Astrocyte (in vitro differentiated cells and primary cell): Measurements from ENCODE around the gene PSMG3. TPM values are rescaled to one million over a fixed set of nuclear protein-coding genes. Genes with fewer than 3 reads are reported as not detected.

ENCODE experiments used
- DNase-seq: peaks from one replicate; pipeline ENCODE4 v3.0.0-alpha.2; 2010; ENCODE audit warnings: low read depth
- FAIRE-seq: peaks from 2 replicates; lab custom pipeline; 2011; peaks lifted over from hg19 to GRCh38; lab: Jason Lieb, UNC
- H2AFZ ChIP-seq: 2 replicates; pipeline ENCODE4 v1.6.0; 2012; ENCODE audit warnings: low read depth, low read length, inconsistent platforms
- H3K27ac ChIP-seq: 2 replicates; pipeline ENCODE4 v1.5.1; 2011; ENCODE audit warnings: low read depth, low read length, inconsistent platforms
- H3K27me3 ChIP-seq: 2 replicates; pipeline ENCODE4 v1.6.0; 2011; ENCODE audit warnings: low read length, inconsistent platforms; ENCODE audit not compliant: insufficient read depth
- H3K36me3 ChIP-seq: 2 replicates; pipeline ENCODE4 v1.5.1; 2011; ENCODE audit warnings: low read length, inconsistent platforms; ENCODE audit not compliant: insufficient read depth
- H3K4me1 ChIP-seq: 2 replicates; pipeline ENCODE4 v1.5.1; 2011; ENCODE audit warnings: low read length, inconsistent platforms; ENCODE audit not compliant: insufficient read depth
- H3K4me2 ChIP-seq: 2 replicates; pipeline ENCODE4 v1.6.0; 2012; ENCODE audit warnings: low read length, inconsistent platforms
- H3K4me3 ChIP-seq: 2 replicates; pipeline ENCODE4 v1.5.1; 2011; ENCODE audit warnings: low read depth, mild to moderate bottlenecking, low read length, inconsistent platforms; ENCODE audit not compliant: insufficient read depth
- H3K79me2 ChIP-seq: 2 replicates; pipeline ENCODE4 v1.6.0; 2012; ENCODE audit warnings: mild to moderate bottlenecking, low read length, inconsistent platforms; ENCODE audit not compliant: insufficient read depth
- H3K9ac ChIP-seq: 2 replicates; pipeline ENCODE4 v1.6.0; 2012; ENCODE audit warnings: mild to moderate bottlenecking, low read length, inconsistent platforms
- H3K9me3 ChIP-seq: 2 replicates; pipeline ENCODE4 v1.5.1; 2012; ENCODE audit warnings: low read depth, mild to moderate bottlenecking, low read length, inconsistent platforms; ENCODE audit not compliant: insufficient read depth
- H4K20me1 ChIP-seq: 2 replicates; pipeline ENCODE4 v1.6.0; 2012; ENCODE audit warnings: low read length, inconsistent platforms; ENCODE audit not compliant: insufficient read depth
- H3K27ac Mint-ChIP-seq: one replicate; pipeline ENCODE4 v1.8.0; 2021; ENCODE audit warnings: mild to moderate bottlenecking, mixed read lengths; ENCODE audit not compliant: unreplicated experiment
- H3K27me3 Mint-ChIP-seq: one replicate; pipeline ENCODE4 v1.8.0; 2021; ENCODE audit warnings: low read depth, mixed read lengths; ENCODE audit not compliant: unreplicated experiment
- H3K36me3 Mint-ChIP-seq: one replicate; pipeline ENCODE4 v1.8.0; 2021; ENCODE audit warnings: low read depth, mixed read lengths; ENCODE audit not compliant: unreplicated experiment
- H3K4me1 Mint-ChIP-seq: one replicate; pipeline ENCODE4 v1.8.0; 2021; ENCODE audit warnings: low read depth, mixed read lengths; ENCODE audit not compliant: unreplicated experiment
- H3K4me3 Mint-ChIP-seq: one replicate; pipeline ENCODE4 v1.8.0; 2021; ENCODE audit warnings: mild to moderate bottlenecking, moderate library complexity, mixed read lengths; ENCODE audit not compliant: unreplicated experiment
- H3K9me3 Mint-ChIP-seq: one replicate; pipeline ENCODE4 v1.8.0; 2021; ENCODE audit warnings: mild to moderate bottlenecking, mixed read lengths; ENCODE audit not compliant: unreplicated experiment
- CTCF ChIP-seq: IDR thresholded peaks from 2 replicates; pipeline ENCODE4 v1.5.1; 2011; ENCODE audit warnings: low read depth, mild to moderate bottlenecking, inconsistent platforms, low read length, moderate library complexity; ENCODE audit not compliant: insufficient read depth
- EZH2 ChIP-seq: IDR thresholded peaks from 2 replicates; pipeline ENCODE4 v1.6.1; 2012; ENCODE audit warnings: mild to moderate bottlenecking, low read length, inconsistent platforms; ENCODE audit not compliant: insufficient read depth
- total RNA-seq: library from RNA; stranded (reverse); gene quantifications from 2 replicates; pipeline ENCODE4 v1.2.1, GENCODE V29; 2021

Gene PSMG3
- total RNA-seq, 1 donor from 2014 or later = 30.3 TPM

DNA sequence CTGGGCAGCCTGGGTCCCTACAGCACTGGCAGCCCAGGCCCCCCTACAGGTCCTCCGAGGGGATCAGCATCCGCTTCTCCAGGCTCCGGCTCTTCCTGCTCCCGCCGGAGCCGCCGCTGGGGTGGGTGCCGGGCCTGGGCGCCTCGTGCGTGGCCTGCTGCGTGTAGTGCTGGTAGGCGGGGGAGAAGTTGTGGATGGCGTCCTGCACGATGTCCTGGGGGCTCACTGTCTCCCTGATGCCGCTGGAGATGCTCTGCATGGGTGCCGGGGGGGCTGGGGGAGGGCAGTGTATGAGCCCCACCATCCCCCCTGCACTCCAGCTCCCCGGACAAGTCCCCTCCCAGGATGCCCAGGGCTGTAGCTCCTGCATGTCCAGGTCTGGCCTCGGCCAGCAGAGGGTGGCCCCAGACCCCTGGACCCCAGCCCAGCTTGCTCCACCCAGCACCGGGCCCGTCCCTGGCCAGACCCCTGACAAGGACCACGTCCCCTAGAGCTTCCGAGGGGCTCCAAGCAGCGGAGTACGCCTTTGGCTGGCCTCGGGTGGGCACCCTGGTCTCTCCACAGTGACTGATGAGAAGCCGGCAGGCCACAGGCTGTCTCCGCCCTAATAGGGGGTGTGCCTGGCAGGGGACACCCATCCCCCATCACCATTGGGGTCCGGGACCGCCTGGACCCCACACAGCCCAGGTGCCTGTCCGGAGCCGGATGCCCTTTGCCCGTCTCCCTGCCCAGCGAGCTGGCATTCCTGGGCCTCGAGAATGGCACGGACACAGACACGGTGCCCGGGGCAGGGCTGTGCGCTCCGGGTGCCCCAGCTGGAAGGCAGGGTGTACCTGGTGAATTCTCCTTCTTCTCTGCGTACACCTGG lies 22.7 kb downstream of the PSMG3 start:
- H3K36me3 ChIP-seq = peaks cover 2% of the 10 kb centered on the region
- Mint-ChIP-seq H3K27me3 (no peaks in the 10 kb centered on the region), H3K4me1 (no peaks in the 10 kb centered on the region), H3K36me3 (peaks cover 4% of the 10 kb centered on the region), H3K4me3 (no peak overlapping the region), H3K27ac (no peak overlapping the region), H3K9me3 (no peaks in the 10 kb centered on the region)
- H3K27ac ChIP-seq = no peak overlapping the region
- no peak overlapping the region for H3K9ac ChIP-seq
- no peaks in the 10 kb centered on the region for H3K9me3 ChIP-seq
- DNase-seq (no peak), FAIRE-seq (no peak)
- no peak for TF ChIP-seq CTCF
- TF ChIP-seq EZH2 = no peak
- no peaks in the 10 kb centered on the region for H3K4me1 ChIP-seq
- no peak overlapping the region for H2AFZ ChIP-seq
- no peaks in the 10 kb centered on the region for H3K79me2 ChIP-seq
- no peaks in the 10 kb centered on the region for H4K20me1 ChIP-seq
- H3K4me3 ChIP-seq = no peak overlapping the region
- no peaks in the 10 kb centered on the region for H3K27me3 ChIP-seq
- no peak overlapping the region for H3K4me2 ChIP-seq

DNA sequence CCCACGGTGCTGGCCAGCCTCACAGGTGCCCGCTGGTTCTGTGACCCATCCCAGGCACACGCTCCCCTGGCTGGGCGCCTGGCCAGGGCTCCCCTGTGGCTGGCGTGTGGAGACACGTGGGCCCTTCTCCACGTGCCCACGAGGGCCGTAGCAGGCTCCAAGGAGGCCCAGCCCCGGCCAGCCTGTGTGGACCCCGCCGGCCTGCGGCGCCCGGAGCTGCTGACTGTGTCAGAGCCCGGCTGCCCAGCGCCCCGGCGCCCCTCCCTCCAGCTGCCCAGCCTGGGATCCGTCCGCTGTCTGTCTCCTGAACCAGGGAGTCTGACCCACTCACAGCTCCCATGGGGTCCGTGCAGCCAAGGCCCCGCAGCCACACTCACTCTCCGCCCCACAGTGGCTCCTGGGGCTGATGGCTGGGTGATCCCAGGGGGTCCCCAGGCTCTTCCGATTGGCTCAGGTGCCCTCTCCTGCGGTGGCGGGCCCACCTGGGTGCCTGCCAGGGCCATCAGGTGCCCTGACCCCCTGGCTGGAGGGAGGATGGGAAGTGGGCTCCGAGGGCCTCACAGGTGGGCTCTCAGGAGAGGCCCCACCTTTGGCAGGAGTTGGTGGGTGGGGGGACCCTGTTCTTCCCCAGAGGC lies 23.4 kb downstream of the PSMG3 start:
- H3K36me3 ChIP-seq = peaks cover 2% of the 10 kb centered on the region
- H3K27me3 Mint-ChIP-seq = no peaks in the 10 kb centered on the region
- H3K4me3 Mint-ChIP-seq = no peak overlapping the region
- TF ChIP-seq EZH2 (no peak), CTCF (no peak)
- DNase-seq (no peak), FAIRE-seq (no peak)
- H3K4me3 ChIP-seq = no peak overlapping the region
- peaks cover 4% of the 10 kb centered on the region for H3K36me3 Mint-ChIP-seq
- H3K4me1 ChIP-seq = no peaks in the 10 kb centered on the region
- H3K9me3 ChIP-seq = no peaks in the 10 kb centered on the region
- no peaks in the 10 kb centered on the region for H4K20me1 ChIP-seq
- peaks cover 1% of the 10 kb centered on the region for H3K79me2 ChIP-seq
- H3K9ac ChIP-seq = no peak overlapping the region
- H3K27me3 ChIP-seq = no peaks in the 10 kb centered on the region
- no peak overlapping the region for H3K27ac Mint-ChIP-seq
- no peak overlapping the region for H3K4me2 ChIP-seq
- H3K4me1 Mint-ChIP-seq = no peaks in the 10 kb centered on the region
- H3K27ac ChIP-seq = no peak overlapping the region
- H2AFZ ChIP-seq = no peak overlapping the region
- no peaks in the 10 kb centered on the region for H3K9me3 Mint-ChIP-seq
